Astrocyte of the spinal cord (primary cell): Measurements from ENCODE around the gene ZNF423.

ENCODE experiments used
- DNase-seq: peaks from one replicate; pipeline ENCODE4 v3.0.0; 2011; ENCODE audit warnings: low read depth, low spot score
- H3K4me3 ChIP-seq: 2 replicates; pipeline ENCODE4 v1.5.1; 2011; ENCODE audit warnings: low read depth, mild to moderate bottlenecking, low read length, moderate library complexity
- in situ Hi-C: cut with HindIII; loops from 2 replicates; pipeline ENCODE4 v1.10.0; 2017; ENCODE audit warnings: low sequenced_read_pairs
- TF ChIP-seq, protein P1 (sequence below): IDR thresholded peaks from 2 replicates; pipeline ENCODE4 v1.5.1; 2012; ENCODE audit warnings: low read depth, mild to moderate bottlenecking, low read length, inconsistent platforms

Gene ZNF423

DNA sequence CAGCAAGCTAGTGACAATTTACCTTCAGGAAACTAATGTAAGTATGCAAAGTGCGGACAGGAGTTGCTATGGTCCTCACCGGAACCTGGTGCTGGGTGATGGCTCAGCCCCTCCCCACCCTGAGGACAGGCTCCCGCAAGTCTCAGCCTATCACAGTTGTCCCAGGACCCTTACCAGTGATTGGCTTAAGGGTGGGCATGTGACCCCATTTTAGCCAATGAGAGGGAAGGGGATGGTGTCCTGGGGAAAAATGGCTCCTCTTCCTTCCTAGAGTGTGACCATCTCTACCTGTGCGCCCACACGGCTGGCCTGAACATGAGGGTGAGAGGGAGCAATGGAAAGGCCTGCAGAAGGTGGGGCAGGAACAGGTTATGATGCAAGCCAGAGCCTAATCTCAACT, 401.9 kb downstream of the ZNF423 start:
- TF ChIP-seq, protein P1, sequence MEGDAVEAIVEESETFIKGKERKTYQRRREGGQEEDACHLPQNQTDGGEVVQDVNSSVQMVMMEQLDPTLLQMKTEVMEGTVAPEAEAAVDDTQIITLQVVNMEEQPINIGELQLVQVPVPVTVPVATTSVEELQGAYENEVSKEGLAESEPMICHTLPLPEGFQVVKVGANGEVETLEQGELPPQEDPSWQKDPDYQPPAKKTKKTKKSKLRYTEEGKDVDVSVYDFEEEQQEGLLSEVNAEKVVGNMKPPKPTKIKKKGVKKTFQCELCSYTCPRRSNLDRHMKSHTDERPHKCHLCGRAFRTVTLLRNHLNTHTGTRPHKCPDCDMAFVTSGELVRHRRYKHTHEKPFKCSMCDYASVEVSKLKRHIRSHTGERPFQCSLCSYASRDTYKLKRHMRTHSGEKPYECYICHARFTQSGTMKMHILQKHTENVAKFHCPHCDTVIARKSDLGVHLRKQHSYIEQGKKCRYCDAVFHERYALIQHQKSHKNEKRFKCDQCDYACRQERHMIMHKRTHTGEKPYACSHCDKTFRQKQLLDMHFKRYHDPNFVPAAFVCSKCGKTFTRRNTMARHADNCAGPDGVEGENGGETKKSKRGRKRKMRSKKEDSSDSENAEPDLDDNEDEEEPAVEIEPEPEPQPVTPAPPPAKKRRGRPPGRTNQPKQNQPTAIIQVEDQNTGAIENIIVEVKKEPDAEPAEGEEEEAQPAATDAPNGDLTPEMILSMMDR: no peak
- DNase-seq: no peak
- in situ Hi-C loops: no loop called here
- H3K4me3 ChIP-seq: no peak overlapping the region

DNA sequence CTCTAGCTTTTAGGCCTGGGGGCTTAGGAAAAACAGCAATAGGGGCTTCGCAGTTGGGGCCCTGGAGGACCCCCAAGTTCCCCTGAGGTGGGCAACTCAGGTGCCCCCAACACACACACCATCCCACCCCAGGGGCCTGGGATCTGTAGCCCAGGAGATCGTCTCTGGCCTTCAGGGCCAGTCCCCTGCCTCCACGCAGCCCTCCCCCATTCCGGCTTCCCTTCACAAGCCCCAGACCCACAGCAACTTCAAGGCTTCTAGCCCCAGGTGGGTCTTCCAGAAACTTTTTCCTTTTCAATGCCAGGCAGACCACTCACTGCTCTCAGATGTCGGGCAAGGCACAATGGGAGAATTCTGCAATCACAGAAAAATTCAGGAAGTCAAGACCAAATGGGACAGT, 402.9 kb downstream of the ZNF423 start:
- no peak for DNase-seq
- TF ChIP-seq, protein P1: no peak
- in situ Hi-C loops: no loop called here
- no peak overlapping the region for H3K4me3 ChIP-seq

GRCh38 chr16:49452578-49452977, 403.3 kb downstream of the ZNF423 start:
- TF ChIP-seq, protein P1: no peak
- DNase-seq: no peak
- no peak overlapping the region for H3K4me3 ChIP-seq
- in situ Hi-C loops: no loop called here

GRCh38 chr16:49452108-49452507, 403.8 kb downstream of the ZNF423 start:
- TF ChIP-seq, protein P1: no peak
- no peak overlapping the region for H3K4me3 ChIP-seq
- no peak for DNase-seq
- in situ Hi-C loops: no loop called here

- H3K4me3 ChIP-seq: no peak overlapping the region
- DNase-seq: no peak
- TF ChIP-seq, protein P1: no peak
- in situ Hi-C loops: no loop called here
Measured at GRCh38 chr16:49446805-49447204, 409.1 kb downstream of the ZNF423 start.

DNA sequence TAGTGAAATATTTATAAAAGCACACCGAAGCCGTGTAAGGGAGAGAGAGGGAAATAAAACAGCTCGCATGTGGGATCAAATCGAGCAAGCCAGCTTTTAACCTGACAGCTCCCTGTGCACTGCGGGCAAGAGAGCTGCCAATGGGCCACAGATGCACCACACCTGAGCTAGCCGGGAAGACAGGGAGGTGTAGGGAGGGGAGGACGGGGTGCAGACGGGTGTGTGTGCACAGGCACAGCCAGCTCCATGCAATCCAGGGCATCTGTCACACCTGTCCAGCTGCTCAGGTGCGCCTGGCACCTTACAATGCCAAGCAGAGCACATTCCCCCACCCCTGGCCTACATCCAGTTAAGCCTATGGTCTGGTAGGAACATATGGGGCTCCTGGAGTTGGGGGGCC, 412.3 kb downstream of the ZNF423 start:
- DNase-seq: no peak
- TF ChIP-seq, protein P1: no peak
- in situ Hi-C loops: no loop called here
- no peak overlapping the region for H3K4me3 ChIP-seq

GRCh38 chr16:49442805-49443204, 413.1 kb downstream of the ZNF423 start:
- no peak overlapping the region for H3K4me3 ChIP-seq
- no peak for DNase-seq
- TF ChIP-seq, protein P1: no peak
- in situ Hi-C loops: no loop called here
